Amniotic stem cell (primary cell): ENCODE measurements around the gene TIMM44.
"Not testable (repeated sequence)": the region's sequence is repeated elsewhere in the genome, so short reads cannot be mapped to it uniquely, and the experiment has no call there.

Experiments
- DNase-seq: peaks from one replicate; lab custom pipeline; 2025; lab: John Stamatoyannopoulos, UW

The TIMM44 gene

GRCh38 chr19:7947939-7948338, 4.5 kb upstream of the TIMM44 start:
- DNase-seq = no peak

GRCh38 chr19:7944177-7944761, 803 bp upstream of the TIMM44 start:
- peak; percentile 89 for DNase-seq

GRCh38 chr19:7942981-7943443, 454 bp downstream of the TIMM44 start:
- DNase-seq = no peak

GRCh38 chr19:7941895-7942596, 1.4 kb downstream of the TIMM44 start:
- no peak for DNase-seq

- no peak for DNase-seq
These were observed 2.6 kb downstream of the TIMM44 start for GRCh38 chr19:7940841-7941240.

GRCh38 chr19:7934766-7935165, 8.7 kb downstream of the TIMM44 start:
- no peak for DNase-seq

GRCh38 chr19:7933828-7934725, 9.4 kb downstream of the TIMM44 start:
- DNase-seq = no peak

- DNase-seq = no peak
These were observed 10.1 kb downstream of the TIMM44 start for GRCh38 chr19:7933411-7933810.

- DNase-seq = no peak
These were observed 10.6 kb downstream of the TIMM44 start for GRCh38 chr19:7932930-7933300.

GRCh38 chr19:7932276-7932929, 11.1 kb downstream of the TIMM44 start:
- DNase-seq = no peak

GRCh38 chr19:7931221-7932061, 12.0 kb downstream of the TIMM44 start:
- no peak for DNase-seq

GRCh38 chr19:7930765-7931164, 12.7 kb downstream of the TIMM44 start:
- DNase-seq = no peak

- not testable (repeated sequence) for DNase-seq
These were observed 13.4 kb downstream of the TIMM44 start for GRCh38 chr19:7930030-7930429.

GRCh38 chr19:7928741-7929701, 14.4 kb downstream of the TIMM44 start:
- peak; percentile 46 for DNase-seq

GRCh38 chr19:7928334-7928706, 15.1 kb downstream of the TIMM44 start:
- DNase-seq = no peak

- DNase-seq = no peak
These were observed 15.7 kb downstream of the TIMM44 start for GRCh38 chr19:7927605-7928333.

- no peak for DNase-seq
These were observed 16.5 kb downstream of the TIMM44 start for GRCh38 chr19:7926727-7927604.

GRCh38 chr19:7926021-7926726, 17.3 kb downstream of the TIMM44 start, which contains the start of gene CTXN1:
Gene CTXN1 (minus strand): TSS chr19:7926135. CDS start chr19:7925538, 597 bp downstream.
- DNase-seq = no peak
